Colonic mucosa (tissue), 4 donors: Measurements from ENCODE around the gene CDH2. TPM values are rescaled to one million over a fixed set of nuclear protein-coding genes. Genes with fewer than 3 reads are reported as not detected.

Source experiments
- DNase-seq: peaks from one replicate; pipeline ENCODE4 v3.0.0-alpha.2; 2020
- H3K27ac ChIP-seq: fragments of 200-600 bp; one replicate; pipeline ENCODE4 v1.8.0; 2021
- H3K27me3 ChIP-seq: fragments of 200-600 bp; one replicate; pipeline ENCODE4 v1.8.0; 2021
- H3K36me3 ChIP-seq: fragments of 200-600 bp; one replicate; pipeline ENCODE4 v1.8.0; 2021
- H3K4me1 ChIP-seq: fragments of 200-600 bp; one replicate; pipeline ENCODE4 v1.8.0; 2021; ENCODE audit warnings: mild to moderate bottlenecking
- H3K4me3 ChIP-seq: fragments of 200-600 bp; one replicate; pipeline ENCODE4 v1.8.0; 2021
- H3K9ac ChIP-seq, 2 donors: one replicate each; pipeline ENCODE4 v1.7.0; 2013; ENCODE audit warnings: control low read depth in 2 of 2, low read depth in 2 of 2, low read length in 2 of 2
- H3K9me3 ChIP-seq: fragments of 200-600 bp; one replicate; pipeline ENCODE4 v1.8.0; 2021
- CTCF ChIP-seq: fragments of 200-600 bp; IDR thresholded peaks from one replicate; pipeline ENCODE4 v1.8.0; 2022; ENCODE audit warnings: antibody characterized with exemption, mild to moderate bottlenecking
- intact Hi-C: fragments of 100-400 bp; cut with DNase I; formaldehyde crosslinking; loops from one replicate; pipeline ENCODE4 v1.14.1; 2022
- total RNA-seq, 2 donors: library from RNA; stranded (reverse); fragmentation: NEBNext Ultra II Directional in 1 of 2; extraction: Animal tissue kit (Norgen Biotek cat#: 25700) in 1 of 2; gene quantifications; one replicate each; pipeline ENCODE4 v1.2.1, GENCODE V29; 2021
- donor health status: healthy.
- donor health status: DM: no; HTN: no; CAD: no.
- donor health status: DM: no; HTN: no; CAD: no.

CDH2 gene
- total RNA-seq, 2 donors from 2014 or later, result 0.84 to 1.4 TPM

- no peak overlapping the region for H3K27ac ChIP-seq
- H3K27me3 ChIP-seq, result no peaks in the 10 kb centered on the region
- no peaks in the 10 kb centered on the region for H3K36me3 ChIP-seq
- no peaks in the 10 kb centered on the region for H3K4me1 ChIP-seq
- H3K9me3 ChIP-seq, result no peaks in the 10 kb centered on the region
- intact Hi-C loops, result no loop called here
- no peak overlapping the region for H3K9ac ChIP-seq
- no peak for TF ChIP-seq CTCF
- no peak overlapping the region for H3K4me3 ChIP-seq
- DNase-seq, result no peak
These were observed 173.5 kb downstream of the CDH2 start for GRCh38 chr18:28003451-28003850.

- no peak for DNase-seq
- H3K36me3 ChIP-seq, result no peaks in the 10 kb centered on the region
- no peak for TF ChIP-seq CTCF
- no peaks in the 10 kb centered on the region for H3K9me3 ChIP-seq
- H3K4me3 ChIP-seq, result no peak overlapping the region
- no peaks in the 10 kb centered on the region for H3K4me1 ChIP-seq
- H3K27ac ChIP-seq, result no peak overlapping the region
- H3K9ac ChIP-seq, result no peak overlapping the region
- intact Hi-C loops, result no loop called here
- no peaks in the 10 kb centered on the region for H3K27me3 ChIP-seq
These were observed 174.1 kb downstream of the CDH2 start for GRCh38 chr18:28002841-28003240.

- Histone ChIP-seq H3K27ac (no peak overlapping the region), H3K4me1 (no peaks in the 10 kb centered on the region), H3K9ac (no peak overlapping the region), H3K27me3 (no peaks in the 10 kb centered on the region), H3K4me3 (no peak overlapping the region), H3K36me3 (no peaks in the 10 kb centered on the region), H3K9me3 (no peaks in the 10 kb centered on the region)
- no peak for DNase-seq
- intact Hi-C loops, result no loop called here
- TF ChIP-seq CTCF, result no peak
These were observed 180.1 kb downstream of the CDH2 start for GRCh38 chr18:27996801-27997272.

- no peaks in the 10 kb centered on the region for H3K27me3 ChIP-seq
- no peak overlapping the region for H3K27ac ChIP-seq
- no peaks in the 10 kb centered on the region for H3K4me1 ChIP-seq
- TF ChIP-seq CTCF, result no peak
- intact Hi-C loops, result no loop called here
- H3K36me3 ChIP-seq, result no peaks in the 10 kb centered on the region
- no peaks in the 10 kb centered on the region for H3K9me3 ChIP-seq
- no peak overlapping the region for H3K4me3 ChIP-seq
- no peak overlapping the region for H3K9ac ChIP-seq
- DNase-seq, result no peak
These were observed 181.0 kb downstream of the CDH2 start for GRCh38 chr18:27995770-27996502.

- Histone ChIP-seq H3K4me3 (no peak overlapping the region), H3K27ac (no peak overlapping the region), H3K9ac (no peak overlapping the region), H3K4me1 (no peaks in the 10 kb centered on the region), H3K27me3 (no peaks in the 10 kb centered on the region), H3K9me3 (no peaks in the 10 kb centered on the region), H3K36me3 (no peaks in the 10 kb centered on the region)
- no peak for TF ChIP-seq CTCF
- intact Hi-C loops, result no loop called here
- no peak for DNase-seq
These were observed 182.4 kb downstream of the CDH2 start for GRCh38 chr18:27994571-27994970.
